NCI-H2196 treated with DMSO at 0.1 percent for 48 hours (cell line): ENCODE data around the gene GALNT7.
"Not testable (repeated sequence)": the region's sequence is repeated elsewhere in the genome, so short reads cannot be mapped to it uniquely, and the experiment has no call there.

Experiments
- DNase-seq: peaks from one replicate; lab custom pipeline; 2025; ENCODE audit not compliant: unreplicated experiment; lab: John Stamatoyannopoulos, UW

The GALNT7 gene

GRCh38 chr4:173165706-173166105 is 2.9 kb upstream of the GALNT7 start:
- no peak for DNase-seq

GRCh38 chr4:173166491-173166890 is 2.1 kb upstream of the GALNT7 start:
- DNase-seq: no peak

- no peak for DNase-seq
Measured at GRCh38 chr4:173167758-173168395, 734 bp upstream of the GALNT7 start.

- DNase-seq: no peak
Measured at GRCh38 chr4:173169178-173169427, 492 bp downstream of the GALNT7 start.

- no peak for DNase-seq
Measured at GRCh38 chr4:173169428-173170181, 994 bp downstream of the GALNT7 start.

GRCh38 chr4:173170182-173170778 is 1.7 kb downstream of the GALNT7 start:
- DNase-seq: no peak

- no peak for DNase-seq
Measured at GRCh38 chr4:173171098-173171497, 2.5 kb downstream of the GALNT7 start.

GRCh38 chr4:173171987-173172386 is 3.4 kb downstream of the GALNT7 start:
- DNase-seq: no peak

- no peak for DNase-seq
Measured at GRCh38 chr4:173174184-173174583, 5.6 kb downstream of the GALNT7 start.

GRCh38 chr4:173174594-173175012 is 6.0 kb downstream of the GALNT7 start:
- no peak for DNase-seq

- DNase-seq: no peak
Measured at GRCh38 chr4:173176010-173176409, 7.4 kb downstream of the GALNT7 start.

- DNase-seq: no peak
Measured at GRCh38 chr4:173177232-173177631, 8.6 kb downstream of the GALNT7 start.

GRCh38 chr4:173178144-173178543 is 9.5 kb downstream of the GALNT7 start:
- DNase-seq: no peak

GRCh38 chr4:173181848-173182247 is 13.2 kb downstream of the GALNT7 start:
- DNase-seq: no peak

- no peak for DNase-seq
Measured at GRCh38 chr4:173182403-173182802, 13.8 kb downstream of the GALNT7 start.

GRCh38 chr4:173183659-173184247 is 15.1 kb downstream of the GALNT7 start:
- DNase-seq: not testable (repeated sequence)

- no peak for DNase-seq
Measured at GRCh38 chr4:173185847-173186510, 17.4 kb downstream of the GALNT7 start.

- DNase-seq: no peak
Measured at GRCh38 chr4:173187732-173188131, 19.1 kb downstream of the GALNT7 start.

GRCh38 chr4:173188648-173189047 is 20.0 kb downstream of the GALNT7 start:
- no peak for DNase-seq

- no peak for DNase-seq
Measured at GRCh38 chr4:173189117-173189693, 20.6 kb downstream of the GALNT7 start.

- DNase-seq: no peak
Measured at GRCh38 chr4:173191623-173192041, 23.0 kb downstream of the GALNT7 start.
